ENCODE data around the gene KCNAB3.

KCNAB3 gene

GRCh38 chr17:7929158-7930023 lies at the start of gene KCNAB3:
Gene KCNAB3 (minus strand): TSS chr17:7929856. CDS start chr17:7929435, 421 bp downstream.
- H3K27ac ChIP-seq, result no peak within 1 kb of the TSS
- TF ChIP-seq CTCF (IDR thresholded peaks at IDR 0.05), result no peak
- H3K4me3 ChIP-seq, result peak within 1 kb of the TSS; percentile 49
- no peak for DNase-seq (ENCODE audit: low spot score)

GRCh38 chr17:7977805-7978204 lies 48.1 kb upstream of the KCNAB3 start:
- DNase-seq (ENCODE audit: low spot score), result no peak
- H3K27ac ChIP-seq, result no peak overlapping the region
- no peak for TF ChIP-seq CTCF (IDR thresholded peaks at IDR 0.05)
- no peak overlapping the region for H3K4me3 ChIP-seq

- H3K27ac ChIP-seq, result no peak overlapping the region
- no peak for DNase-seq (ENCODE audit: low spot score)
- no peak overlapping the region for H3K4me3 ChIP-seq
- TF ChIP-seq CTCF (IDR thresholded peaks at IDR 0.05), result no peak
Measured at GRCh38 chr17:7977039-7977438, 47.4 kb upstream of the KCNAB3 start.

- DNase-seq (ENCODE audit: low spot score), result no peak
Measured at GRCh38 chr17:7974638-7975131, 45.0 kb upstream of the KCNAB3 start.

GRCh38 chr17:7972131-7972785 lies 42.6 kb upstream of the KCNAB3 start:
- DNase-seq (ENCODE audit: low spot score), result no peak

More at GRCh38 chr17:7974638-7975131, 45.0 kb upstream of the KCNAB3 start:
- no peak for TF ChIP-seq CTCF (IDR thresholded peaks at IDR 0.05)
- Histone ChIP-seq H3K27ac (no peak overlapping the region), H3K4me3 (no peak overlapping the region)

GRCh38 chr17:7971651-7972050 lies 42.0 kb upstream of the KCNAB3 start:
- no peak for DNase-seq (ENCODE audit: low spot score)
- Histone ChIP-seq H3K4me3 (no peak overlapping the region), H3K27ac (no peak overlapping the region)
- no peak for TF ChIP-seq CTCF (IDR thresholded peaks at IDR 0.05)

More at GRCh38 chr17:7972131-7972785, 42.6 kb upstream of the KCNAB3 start:
- TF ChIP-seq CTCF (IDR thresholded peaks at IDR 0.05), result no peak
- H3K27ac ChIP-seq, result no peak overlapping the region
- H3K4me3 ChIP-seq, result no peak overlapping the region
